ENCODE measurements around the gene PXYLP1. TPM values are rescaled to one million over a fixed set of nuclear protein-coding genes. Genes with fewer than 3 reads are reported as not detected.
A peak's percentile ranks its signal among the peaks of the same experiment; 100 is the strongest.

The PXYLP1 gene
- total and polyA plus RNA-seq, 2 donors = 41.5 to 49.0 TPM

GRCh38 chr3:141253326-141253725 lies 21.7 kb downstream of the PXYLP1 start:
- H3K4me3 ChIP-seq (ENCODE audit: low read length in 2 of 2) = no peak overlapping the region
- DNase-seq (ENCODE audit: low read depth in 6 of 9, low spot score in 9 of 9) = no peak
- peaks cover 47 to 49% of the 10 kb centered on the region in 2 donors for H3K4me1 ChIP-seq (ENCODE audit: control insufficient read depth in 2 of 2, insufficient read depth in 2 of 2, low read length in 2 of 2)
- no peaks in the 10 kb centered on the region for H3K27me3 ChIP-seq (ENCODE audit: control insufficient read depth in 2 of 2, insufficient read depth in 1 of 2, low read length in 1 of 2)
- peaks cover 5 to 20% of the 10 kb centered on the region in 2 donors for H3K36me3 ChIP-seq (ENCODE audit: control insufficient read depth in 2 of 2, insufficient read depth in 2 of 2, low read length in 1 of 2)
- WGBS = 66% methylated on average over 2 of the region's 2 CpGs
- peak overlapping the region in 1 of 2 donors; percentile 38 for H3K27ac ChIP-seq (ENCODE audit: low read depth in 1 of 2, low read length in 1 of 2)
- no peaks in the 10 kb centered on the region for H3K9me3 ChIP-seq (ENCODE audit: control insufficient read depth in 2 of 2, insufficient read depth in 1 of 2, low read length in 1 of 2)

DNA sequence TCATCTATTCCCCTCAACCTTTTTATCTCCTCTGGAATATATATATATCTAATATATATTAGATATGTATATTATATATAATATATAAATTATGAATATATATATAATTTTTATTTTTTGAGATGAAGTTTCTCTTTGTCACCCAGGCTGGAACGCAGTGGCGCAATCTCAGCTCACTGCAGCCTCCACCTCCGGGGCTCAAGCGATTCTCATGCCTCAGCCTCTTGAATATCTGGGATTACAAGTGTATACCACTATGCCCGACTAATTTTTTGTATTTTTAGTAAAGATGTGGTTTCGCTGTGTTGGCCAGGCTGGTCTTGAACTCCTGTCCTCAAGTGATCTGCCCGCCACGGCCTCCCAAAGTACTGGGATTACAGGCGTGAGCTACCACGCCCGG lies 22.2 kb downstream of the PXYLP1 start:
- peaks cover 51 to 54% of the 10 kb centered on the region in 2 donors for H3K4me1 ChIP-seq (ENCODE audit: control insufficient read depth in 2 of 2, insufficient read depth in 2 of 2, low read length in 2 of 2)
- no peaks in the 10 kb centered on the region for H3K27me3 ChIP-seq (ENCODE audit: control insufficient read depth in 2 of 2, insufficient read depth in 1 of 2, low read length in 1 of 2)
- peaks cover 5 to 21% of the 10 kb centered on the region in 2 donors for H3K36me3 ChIP-seq (ENCODE audit: control insufficient read depth in 2 of 2, insufficient read depth in 2 of 2, low read length in 1 of 2)
- WGBS = 97% methylated on average over 11 of the region's 11 CpGs
- no peaks in the 10 kb centered on the region for H3K9me3 ChIP-seq (ENCODE audit: control insufficient read depth in 2 of 2, insufficient read depth in 1 of 2, low read length in 1 of 2)
- no peak overlapping the region for H3K4me3 ChIP-seq (ENCODE audit: low read length in 2 of 2)
- no peak for DNase-seq (ENCODE audit: low read depth in 6 of 9, low spot score in 9 of 9)
- no peak overlapping the region for H3K27ac ChIP-seq (ENCODE audit: low read depth in 1 of 2, low read length in 1 of 2)

DNA sequence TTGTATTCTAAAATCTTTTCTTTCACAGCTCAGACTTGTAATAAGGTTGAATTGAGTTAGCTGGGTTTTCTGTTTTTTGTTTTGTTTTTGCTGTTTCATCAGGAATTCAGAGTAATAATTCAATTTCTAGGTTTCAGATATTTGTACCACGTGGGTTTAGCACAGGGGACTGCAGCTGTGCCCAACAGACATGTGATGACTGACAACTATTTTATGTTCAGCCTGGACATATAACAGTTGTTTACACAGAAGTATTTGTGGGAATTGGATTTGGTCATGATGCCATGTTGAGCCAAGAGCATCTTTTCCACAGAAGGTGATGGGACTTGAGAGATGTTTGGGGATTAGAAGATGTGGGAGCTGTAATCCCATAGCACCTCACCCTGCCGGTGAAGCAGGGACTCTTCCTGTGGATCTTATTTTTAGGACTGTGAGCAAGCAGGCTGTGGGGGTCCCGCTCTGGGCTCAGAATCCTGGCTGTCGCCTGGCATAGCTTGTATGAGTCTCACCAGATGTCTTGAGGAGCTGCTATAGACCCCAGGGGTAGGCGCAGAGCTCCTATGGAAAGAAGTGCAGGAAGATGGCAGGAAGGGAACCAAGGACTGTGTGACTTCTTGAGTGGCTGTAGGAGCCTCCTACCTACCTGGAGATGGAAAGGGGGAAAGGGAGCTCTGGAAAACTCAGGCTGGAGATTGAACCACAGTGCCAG lies 23.7 kb downstream of the PXYLP1 start:
- WGBS = 76% methylated on average over 5 of the region's 5 CpGs

DNA sequence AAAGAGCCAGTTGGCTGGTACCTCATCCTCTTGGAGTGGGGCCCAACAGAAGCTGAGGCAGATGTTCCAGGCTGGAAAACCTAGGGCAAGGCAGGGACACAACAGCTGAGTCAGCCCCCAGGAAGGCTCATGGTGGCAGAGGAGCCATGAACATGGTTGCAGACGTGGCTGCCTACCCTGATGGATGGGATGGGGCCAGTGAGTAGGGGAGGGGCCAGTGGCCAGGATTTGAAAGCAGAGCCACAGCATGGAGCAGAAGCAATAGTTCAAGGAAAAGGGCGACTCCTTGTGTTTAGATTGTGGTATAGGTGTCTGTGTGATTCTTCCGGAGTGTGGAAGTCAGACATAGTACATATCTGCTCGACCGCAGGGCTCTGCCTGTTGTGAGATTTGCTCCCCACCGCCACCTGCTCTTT lies 24.2 kb downstream of the PXYLP1 start:
- H3K4me1 ChIP-seq (ENCODE audit: control insufficient read depth in 2 of 2, insufficient read depth in 2 of 2, low read length in 2 of 2) = peaks cover 61 to 68% of the 10 kb centered on the region in 2 donors
- no peak overlapping the region for H3K4me3 ChIP-seq (ENCODE audit: low read length in 2 of 2)
- H3K27ac ChIP-seq (ENCODE audit: low read depth in 1 of 2, low read length in 1 of 2) = peak overlapping the region in 1 of 2 donors; percentile 48
- H3K9me3 ChIP-seq (ENCODE audit: control insufficient read depth in 2 of 2, insufficient read depth in 1 of 2, low read length in 1 of 2) = no peaks in the 10 kb centered on the region
- peak in 4 of 9 donors; percentile 63 to 87 (median 66) for DNase-seq (ENCODE audit: low read depth in 6 of 9, low spot score in 9 of 9)
- peaks cover 9 to 24% of the 10 kb centered on the region in 2 donors for H3K36me3 ChIP-seq (ENCODE audit: control insufficient read depth in 2 of 2, insufficient read depth in 2 of 2, low read length in 1 of 2)
- 35% methylated on average over 6 of the region's 6 CpGs for WGBS
- no peaks in the 10 kb centered on the region for H3K27me3 ChIP-seq (ENCODE audit: control insufficient read depth in 2 of 2, insufficient read depth in 1 of 2, low read length in 1 of 2)

More for the DNA sequence above, 23.7 kb downstream of the PXYLP1 start:
- Histone ChIP-seq H3K27ac (ENCODE audit: low read depth in 1 of 2, low read length in 1 of 2) (no peak overlapping the region), H3K27me3 (ENCODE audit: control insufficient read depth in 2 of 2, insufficient read depth in 1 of 2, low read length in 1 of 2) (no peaks in the 10 kb centered on the region), H3K36me3 (ENCODE audit: control insufficient read depth in 2 of 2, insufficient read depth in 2 of 2, low read length in 1 of 2) (peaks cover 4 to 18% of the 10 kb centered on the region in 2 donors), H3K4me3 (ENCODE audit: low read length in 2 of 2) (no peak overlapping the region), H3K4me1 (ENCODE audit: control insufficient read depth in 2 of 2, insufficient read depth in 2 of 2, low read length in 2 of 2) (peaks cover 59 to 62% of the 10 kb centered on the region in 2 donors), H3K9me3 (ENCODE audit: control insufficient read depth in 2 of 2, insufficient read depth in 1 of 2, low read length in 1 of 2) (no peaks in the 10 kb centered on the region)
- DNase-seq (ENCODE audit: low read depth in 6 of 9, low spot score in 9 of 9) = no peak

DNA sequence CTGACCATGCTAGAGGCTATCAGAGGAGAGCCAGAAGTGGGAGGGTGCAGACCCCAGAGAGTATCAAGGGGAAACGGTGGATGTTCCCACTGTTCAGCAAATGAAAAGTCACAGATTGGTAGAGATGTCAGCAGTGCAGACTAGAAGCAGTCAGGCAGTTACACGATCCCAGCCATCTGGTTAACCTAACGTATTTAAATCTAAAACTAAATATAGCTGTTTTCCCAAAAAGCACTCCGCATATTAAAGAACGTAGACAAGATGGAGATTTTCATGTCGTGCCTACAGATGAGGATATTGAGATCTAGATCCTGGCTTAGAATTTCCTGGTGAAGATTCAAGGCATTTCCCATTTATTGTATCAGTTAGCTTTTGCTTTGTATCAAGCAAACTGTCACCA lies 25.2 kb downstream of the PXYLP1 start:
- H3K27ac ChIP-seq (ENCODE audit: low read depth in 1 of 2, low read length in 1 of 2) = no peak overlapping the region
- H3K4me3 ChIP-seq (ENCODE audit: low read length in 2 of 2) = no peak overlapping the region
- DNase-seq (ENCODE audit: low read depth in 6 of 9, low spot score in 9 of 9) = no peak
- no peaks in the 10 kb centered on the region for H3K27me3 ChIP-seq (ENCODE audit: control insufficient read depth in 2 of 2, insufficient read depth in 1 of 2, low read length in 1 of 2)
- WGBS = 81% methylated on average over 6 of the region's 6 CpGs
- peaks cover 71 to 75% of the 10 kb centered on the region in 2 donors for H3K4me1 ChIP-seq (ENCODE audit: control insufficient read depth in 2 of 2, insufficient read depth in 2 of 2, low read length in 2 of 2)
- peaks cover 0 to under 1% of the 10 kb centered on the region in 2 donors for H3K9me3 ChIP-seq (ENCODE audit: control insufficient read depth in 2 of 2, insufficient read depth in 1 of 2, low read length in 1 of 2)
- peaks cover 10 to 17% of the 10 kb centered on the region in 2 donors for H3K36me3 ChIP-seq (ENCODE audit: control insufficient read depth in 2 of 2, insufficient read depth in 2 of 2, low read length in 1 of 2)

GRCh38 chr3:141257961-141258360 lies 26.3 kb downstream of the PXYLP1 start:
- Histone ChIP-seq H3K4me3 (ENCODE audit: low read length in 2 of 2) (no peak overlapping the region), H3K9me3 (ENCODE audit: control insufficient read depth in 2 of 2, insufficient read depth in 1 of 2, low read length in 1 of 2) (peaks cover 0 to 1% of the 10 kb centered on the region in 2 donors), H3K4me1 (ENCODE audit: control insufficient read depth in 2 of 2, insufficient read depth in 2 of 2, low read length in 2 of 2) (peaks cover 71% of the 10 kb centered on the region in 2 donors), H3K27me3 (ENCODE audit: control insufficient read depth in 2 of 2, insufficient read depth in 1 of 2, low read length in 1 of 2) (no peaks in the 10 kb centered on the region), H3K36me3 (ENCODE audit: control insufficient read depth in 2 of 2, insufficient read depth in 2 of 2, low read length in 1 of 2) (peaks cover 10 to 13% of the 10 kb centered on the region in 2 donors), H3K27ac (ENCODE audit: low read depth in 1 of 2, low read length in 1 of 2) (peak overlapping the region; percentile 22 to 43)
- WGBS = 78% methylated on average over 8 of the region's 8 CpGs
- no peak for DNase-seq (ENCODE audit: low read depth in 6 of 9, low spot score in 9 of 9)

DNA sequence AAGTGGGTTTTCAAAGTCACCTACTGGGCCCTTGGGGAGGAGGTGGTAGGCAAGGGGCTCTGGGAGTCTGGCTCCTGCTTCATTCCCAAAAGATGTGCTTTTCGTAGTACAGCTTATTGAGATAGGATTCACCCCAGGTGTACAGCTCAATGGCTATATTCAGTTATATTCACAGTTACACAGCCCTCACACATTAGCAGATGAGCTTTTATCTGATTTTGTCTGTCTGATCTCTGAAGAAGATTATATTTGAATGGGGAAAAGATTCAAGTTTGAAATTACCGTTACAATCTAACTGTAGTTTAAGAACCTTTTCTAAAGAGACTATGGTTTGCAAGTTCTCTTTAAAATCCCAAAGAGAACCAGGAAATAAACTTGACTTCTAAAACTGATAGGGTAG lies 27.3 kb downstream of the PXYLP1 start:
- H3K36me3 ChIP-seq (ENCODE audit: control insufficient read depth in 2 of 2, insufficient read depth in 2 of 2, low read length in 1 of 2) = peaks cover 14 to 17% of the 10 kb centered on the region in 2 donors
- H3K27me3 ChIP-seq (ENCODE audit: control insufficient read depth in 2 of 2, insufficient read depth in 1 of 2, low read length in 1 of 2) = no peaks in the 10 kb centered on the region
- 11% methylated on average over 2 of the region's 2 CpGs for WGBS
- peaks cover 0 to 1% of the 10 kb centered on the region in 2 donors for H3K9me3 ChIP-seq (ENCODE audit: control insufficient read depth in 2 of 2, insufficient read depth in 1 of 2, low read length in 1 of 2)
- peaks cover 68 to 69% of the 10 kb centered on the region in 2 donors for H3K4me1 ChIP-seq (ENCODE audit: control insufficient read depth in 2 of 2, insufficient read depth in 2 of 2, low read length in 2 of 2)
- H3K27ac ChIP-seq (ENCODE audit: low read depth in 1 of 2, low read length in 1 of 2) = peak overlapping the region; percentile 43 to 83
- DNase-seq (ENCODE audit: low read depth in 6 of 9, low spot score in 9 of 9) = peak in 1 of 9 donors; percentile 65
- no peak overlapping the region for H3K4me3 ChIP-seq (ENCODE audit: low read length in 2 of 2)

GRCh38 chr3:141259821-141260629 lies 28.4 kb downstream of the PXYLP1 start:
- Histone ChIP-seq H3K27me3 (ENCODE audit: control insufficient read depth in 2 of 2, insufficient read depth in 1 of 2, low read length in 1 of 2) (no peaks in the 10 kb centered on the region), H3K36me3 (ENCODE audit: control insufficient read depth in 2 of 2, insufficient read depth in 2 of 2, low read length in 1 of 2) (peaks cover 23 to 27% of the 10 kb centered on the region in 2 donors), H3K4me3 (ENCODE audit: low read length in 2 of 2) (no peak overlapping the region), H3K27ac (ENCODE audit: low read depth in 1 of 2, low read length in 1 of 2) (peak overlapping the region in 1 of 2 donors; percentile 37), H3K4me1 (ENCODE audit: control insufficient read depth in 2 of 2, insufficient read depth in 2 of 2, low read length in 2 of 2) (peaks cover 68 to 72% of the 10 kb centered on the region in 2 donors), H3K9me3 (ENCODE audit: control insufficient read depth in 2 of 2, insufficient read depth in 1 of 2, low read length in 1 of 2) (peaks cover 0 to 1% of the 10 kb centered on the region in 2 donors)
- WGBS = 89% methylated on average over 15 of the region's 15 CpGs
- no peak for DNase-seq (ENCODE audit: low read depth in 6 of 9, low spot score in 9 of 9)

GRCh38 chr3:141260630-141260927 lies 29.0 kb downstream of the PXYLP1 start:
- peak overlapping the region in 1 of 2 donors; percentile 72 for H3K27ac ChIP-seq (ENCODE audit: low read depth in 1 of 2, low read length in 1 of 2)
- 83% methylated on average over 2 of the region's 2 CpGs for WGBS
- H3K27me3 ChIP-seq (ENCODE audit: control insufficient read depth in 2 of 2, insufficient read depth in 1 of 2, low read length in 1 of 2) = no peaks in the 10 kb centered on the region
- peaks cover 25 to 33% of the 10 kb centered on the region in 2 donors for H3K36me3 ChIP-seq (ENCODE audit: control insufficient read depth in 2 of 2, insufficient read depth in 2 of 2, low read length in 1 of 2)
- peaks cover 0 to 1% of the 10 kb centered on the region in 2 donors for H3K9me3 ChIP-seq (ENCODE audit: control insufficient read depth in 2 of 2, insufficient read depth in 1 of 2, low read length in 1 of 2)
- H3K4me3 ChIP-seq (ENCODE audit: low read length in 2 of 2) = no peak overlapping the region
- no peak for DNase-seq (ENCODE audit: low read depth in 6 of 9, low spot score in 9 of 9)
- peaks cover 68 to 72% of the 10 kb centered on the region in 2 donors for H3K4me1 ChIP-seq (ENCODE audit: control insufficient read depth in 2 of 2, insufficient read depth in 2 of 2, low read length in 2 of 2)

Data from thymus (tissue), 11 donors.